Endothelial cell of umbilical vein (primary cell): ENCODE results near the gene MEGF11. TPM values are rescaled to one million over a fixed set of nuclear protein-coding genes. Genes with fewer than 3 reads are reported as not detected.

Experiments used
- BruUV-seq: library from RNA; stranded (reverse); fragments of 400-500 nt; replicated peaks from 2 replicates; lab custom pipeline; 2021; lab: Mats Ljungman, UMichigan
- CTCF ChIA-PET: fragments of 300-600, 350-600 bp; sonication (Branson Sonifier 250); formaldehyde crosslinking; loops from one replicate; lab custom pipeline; 2021; ENCODE audit warnings: antibody characterized with exemption, inconsistent platforms; lab: Charles Lee
- POLR2A ChIA-PET: fragments of 300-600, 350-600 bp; sonication (Branson Sonifier 250); formaldehyde crosslinking; loops from one replicate; lab custom pipeline; 2021; ENCODE audit warnings: antibody characterized with exemption, inconsistent platforms; lab: Charles Lee
- DNase-seq: peaks from one replicate; pipeline ENCODE4 v3.0.0-alpha.2; 2011; ENCODE audit warnings: low read depth, low spot score
- FAIRE-seq: peaks from 2 replicates; lab custom pipeline; 2011; peaks lifted over from hg19 to GRCh38; lab: Jason Lieb, UNC
- H2AFZ ChIP-seq: 2 replicates; pipeline ENCODE4 v1.6.0; 2012; ENCODE audit warnings: low read depth, low read length, control low read depth, inconsistent platforms
- H3K27ac ChIP-seq: 2 replicates; pipeline ENCODE4 v1.5.1; 2011; ENCODE audit warnings: low read depth, mild to moderate bottlenecking, control low read depth, low read length, moderate library complexity; ENCODE audit not compliant: insufficient read depth
- H3K27me3 ChIP-seq, 2 experiments: 2 replicates each; pipeline versions ENCODE4 v1.6.0 to v1.6.1; 2011; ENCODE audit warnings: low read length in 2 of 2, mixed read lengths in 1 of 2; ENCODE audit not compliant: control insufficient read depth in 2 of 2, insufficient read depth in 2 of 2
- H3K36me3 ChIP-seq, 2 experiments: 2 replicates in 1 of 2; 3 replicates in 1 of 2; pipeline ENCODE4 v1.5.1; 2011; ENCODE audit warnings: low read length in 2 of 2, mild to moderate bottlenecking in 1 of 2, moderate library complexity in 1 of 2; ENCODE audit not compliant: control insufficient read depth in 2 of 2, insufficient read depth in 2 of 2; ENCODE audit errors: extremely low read depth in 1 of 2
- H3K4me1 ChIP-seq: 3 replicates; pipeline ENCODE4 v1.5.1; 2011; ENCODE audit warnings: mild to moderate bottlenecking, low read length; ENCODE audit not compliant: control insufficient read depth, insufficient read depth; ENCODE audit errors: extremely low read depth
- H3K4me2 ChIP-seq: 2 replicates; pipeline ENCODE4 v1.6.1; 2011; ENCODE audit warnings: low read length, control low read depth, mixed read lengths; ENCODE audit not compliant: insufficient read depth
- H3K4me3 ChIP-seq, 3 experiments: fragments of 200-600 bp in 1 of 3; sonication (generic), shearing (Covaris generic) in 1 of 3; replicated peaks in 1 of 3; 2 replicates each; pipeline ENCODE4 v1.5.1; 2011 to 2016; ENCODE audit warnings: control low read depth in 3 of 3, low read length in 3 of 3, mild to moderate bottlenecking in 2 of 3, inconsistent platforms in 1 of 3, low read depth in 1 of 3, moderate library complexity in 1 of 3; ENCODE audit not compliant: insufficient read depth in 1 of 3
- H3K79me2 ChIP-seq: 2 replicates; pipeline ENCODE4 v1.6.0; 2012; ENCODE audit warnings: low read length, inconsistent platforms; ENCODE audit not compliant: control insufficient read depth, insufficient read depth
- H3K9ac ChIP-seq: replicated peaks from 2 replicates; pipeline ENCODE3; 2011; ENCODE audit warnings: low read length, control low read depth; ENCODE audit not compliant: insufficient read depth; ENCODE audit errors: extremely low read depth
- H3K9me1 ChIP-seq: replicated peaks from 3 replicates; pipeline ENCODE4 v1.6.0; 2011; ENCODE audit warnings: mild to moderate bottlenecking, low read length; ENCODE audit not compliant: control insufficient read depth, insufficient read depth; ENCODE audit errors: extremely low read depth
- H3K9me3 ChIP-seq: replicated peaks from 2 replicates; pipeline ENCODE4 v1.5.1; 2012; ENCODE audit warnings: low read length, inconsistent platforms; ENCODE audit not compliant: control insufficient read depth, insufficient read depth
- H4K20me1 ChIP-seq: replicated peaks from 2 replicates; pipeline ENCODE3; 2011; ENCODE audit warnings: mild to moderate bottlenecking, low read length; ENCODE audit not compliant: control insufficient read depth, insufficient read depth; ENCODE audit errors: extremely low read depth
- CTCF ChIP-seq, 2 donors: IDR thresholded peaks; 1 replicate in 1 of 2; 2 replicates in 1 of 2; pipeline ENCODE4 v1.5.1; 2011; ENCODE audit warnings: low read length in 2 of 2, mild to moderate bottlenecking in 2 of 2, moderate library complexity in 2 of 2, control low read depth in 1 of 2, inconsistent platforms in 1 of 2, low read depth in 1 of 2; ENCODE audit not compliant: insufficient read depth in 1 of 2; ENCODE audit errors: extremely low read depth in 1 of 2
- FOS ChIP-seq: IDR thresholded peaks from 2 replicates; pipeline ENCODE4 v1.6.1; 2011; ENCODE audit warnings: mild to moderate bottlenecking, low read length, moderate library complexity, borderline replicate concordance; ENCODE audit not compliant: insufficient read depth
- GATA2 ChIP-seq: IDR thresholded peaks from 2 replicates; pipeline ENCODE4 v1.7.0; 2011; ENCODE audit warnings: low read depth, mild to moderate bottlenecking, moderate library complexity, mixed read lengths, low read length; ENCODE audit not compliant: insufficient read length, insufficient read depth
- JUN ChIP-seq: IDR thresholded peaks from 2 replicates; pipeline ENCODE4 v1.6.1; 2011; ENCODE audit warnings: borderline replicate concordance, low read depth; ENCODE audit not compliant: insufficient read length, insufficient read depth
- MYC ChIP-seq: IDR thresholded peaks from one replicate; pipeline ENCODE4 v1.6.1; 2011; ENCODE audit warnings: mild to moderate bottlenecking, low read depth, low read length
- POLR2A ChIP-seq: IDR thresholded peaks from 2 replicates; pipeline ENCODE4 v1.6.1; 2012; ENCODE audit warnings: low read depth, mild to moderate bottlenecking, control low read depth, low read length
- dilution Hi-C: fragments of 300-500 bp; cut with MboI; formaldehyde crosslinking; loops from one replicate; pipeline ENCODE4 v1.15.0; 2019; ENCODE audit warnings: low sequenced_read_pairs; ENCODE audit not compliant: extremely low pct_ligation_motif_present
- intact Hi-C: fragments of 100-400 bp; cut with micrococcal nuclease; formaldehyde crosslinking; loops from one replicate; pipeline ENCODE4 v1.10.0; 2022
- polyA plus RNA-seq, 4 experiments: library from polyadenylated mRNA; depleted of rRNA in 3 of 4; stranded (reverse) in 3 of 4; unstranded in 1 of 4; fragments of >200 nt; gene quantifications; 2 replicates each; pipeline versions ENCODE4 v1.2.1 to v1.2.3, GENCODE V29; 2011 to 2012; ENCODE audit warnings: missing spikeins in 1 of 4
- total RNA-seq: library from RNA; stranded (reverse); gene quantifications from 2 replicates; pipeline ENCODE4 v1.2.3, GENCODE V29; 2021

The MEGF11 gene
- total and polyA plus RNA-seq, 2 donors (not counting 3 experiments of a cell fraction or from before 2014, with no cell fraction given) = not detected

GRCh38 chr15:66139591-66140207, 113.9 kb downstream of the MEGF11 start:
- no peaks in the 10 kb centered on the region for H4K20me1 ChIP-seq
- no peak overlapping the region for H3K27ac ChIP-seq
- no peaks in the 10 kb centered on the region for H3K4me1 ChIP-seq
- H3K79me2 ChIP-seq = no peaks in the 10 kb centered on the region
- H3K4me3 ChIP-seq = no peak overlapping the region
- no peaks in the 10 kb centered on the region for H3K9me1 ChIP-seq
- no peaks in the 10 kb centered on the region for H3K9me3 ChIP-seq
- POLR2A ChIA-PET = no interaction called here
- CTCF ChIA-PET = no interaction called here
- no peak overlapping the region for H3K4me2 ChIP-seq
- no peaks in the 10 kb centered on the region for H3K36me3 ChIP-seq
- no peak for TF ChIP-seq JUN
- TF ChIP-seq CTCF (IDR thresholded peaks at IDR 0.05; ENCODE audit: extremely low read depth in 1 of 2, insufficient read depth in 1 of 2, low read depth in 1 of 2, low read length in 2 of 2) = no peak
- TF ChIP-seq GATA2 = no peak
- TF ChIP-seq FOS = no peak
- TF ChIP-seq POLR2A = no peak
- TF ChIP-seq MYC = no peak
- DNase-seq (no peak), FAIRE-seq (no peak)
- dilution Hi-C loops (no loop called here), intact Hi-C loops (no loop called here)
- no peak overlapping the region for H2AFZ ChIP-seq
- no peak overlapping the region for H3K9ac ChIP-seq
- no TSS peak for BruUV-seq
- H3K27me3 ChIP-seq = peaks cover 2 to 5% of the 10 kb centered on the region in 2 experiments
